Ectodermal cell (in vitro differentiated cells): Measurements from ENCODE around the gene ARHGAP35.

Experiments
- H3K27ac ChIP-seq: 2 replicates; pipeline ENCODE4 v1.7.0; 2013; ENCODE audit warnings: mild to moderate bottlenecking, low read depth, low read length; ENCODE audit not compliant: insufficient read depth, poor library complexity, severe bottlenecking
- H3K27me3 ChIP-seq: 2 replicates; pipeline ENCODE4 v1.7.0; 2013; ENCODE audit warnings: mild to moderate bottlenecking, low read length; ENCODE audit not compliant: insufficient read depth, control insufficient read depth, poor library complexity, severe bottlenecking
- H3K36me3 ChIP-seq: one replicate; pipeline ENCODE4 v1.7.0; 2013; ENCODE audit warnings: low read length; ENCODE audit not compliant: control insufficient read depth, insufficient read depth
- H3K4me1 ChIP-seq: one replicate; pipeline ENCODE4 v1.7.0; 2013; ENCODE audit warnings: low read length; ENCODE audit not compliant: control insufficient read depth, insufficient read depth
- H3K4me3 ChIP-seq: 2 replicates; pipeline ENCODE4 v1.7.0; 2013; ENCODE audit warnings: low read depth, low read length, control low read depth; ENCODE audit not compliant: insufficient read depth
- H3K9me3 ChIP-seq: 2 replicates; pipeline ENCODE4 v1.7.0; 2013; ENCODE audit warnings: mild to moderate bottlenecking, low read length, moderate library complexity; ENCODE audit not compliant: control insufficient read depth
- WGBS, 2 experiments: methylation state at CpG; one replicate each; pipeline ENCODE4 v1.1.7; 2013; ENCODE audit warnings: missing lambda C conversion rate in 2 of 2; 5-methylcytosine and 5-hydroxymethylcytosine counted together

The ARHGAP35 gene

GRCh38 chr19:46824890-46825730 lies 35.7 kb upstream of the ARHGAP35 start:
- H3K27ac ChIP-seq = no peak overlapping the region
- 90 to 91% methylated on average over 21 of the region's 21 CpGs for WGBS, 2 experiments
- H3K9me3 ChIP-seq = no peaks in the 10 kb centered on the region
- no peaks in the 10 kb centered on the region for H3K4me1 ChIP-seq
- H3K4me3 ChIP-seq = no peak overlapping the region
- H3K27me3 ChIP-seq = no peaks in the 10 kb centered on the region
- no peaks in the 10 kb centered on the region for H3K36me3 ChIP-seq

GRCh38 chr19:46825731-46826055 lies 35.1 kb upstream of the ARHGAP35 start:
- H3K4me1 ChIP-seq = no peaks in the 10 kb centered on the region
- H3K36me3 ChIP-seq = no peaks in the 10 kb centered on the region
- no peaks in the 10 kb centered on the region for H3K27me3 ChIP-seq
- H3K9me3 ChIP-seq = no peaks in the 10 kb centered on the region
- no peak overlapping the region for H3K4me3 ChIP-seq
- no peak overlapping the region for H3K27ac ChIP-seq
- 90 to 97% methylated on average over 5 of the region's 5 CpGs for WGBS, 2 experiments

- Histone ChIP-seq H3K36me3 (no peaks in the 10 kb centered on the region), H3K27ac (no peak overlapping the region), H3K27me3 (no peaks in the 10 kb centered on the region), H3K4me3 (no peak overlapping the region), H3K9me3 (no peaks in the 10 kb centered on the region), H3K4me1 (no peaks in the 10 kb centered on the region)
- WGBS, 2 experiments = 97% methylated on average over 4 to 5 of the region's 5 CpGs
Measured at GRCh38 chr19:46828484-46828883, 32.3 kb upstream of the ARHGAP35 start.

GRCh38 chr19:46830864-46831263 lies 29.9 kb upstream of the ARHGAP35 start:
- WGBS, 2 experiments = 91 to 97% methylated on average over 2 of the region's 2 CpGs
- no peak overlapping the region for H3K27ac ChIP-seq
- H3K9me3 ChIP-seq = no peaks in the 10 kb centered on the region
- no peaks in the 10 kb centered on the region for H3K36me3 ChIP-seq
- H3K4me1 ChIP-seq = no peaks in the 10 kb centered on the region
- no peak overlapping the region for H3K4me3 ChIP-seq
- H3K27me3 ChIP-seq = no peaks in the 10 kb centered on the region

- WGBS, 2 experiments = 89 to 95% methylated on average over 5 of the region's 5 CpGs
- Histone ChIP-seq H3K27me3 (no peaks in the 10 kb centered on the region), H3K36me3 (no peaks in the 10 kb centered on the region), H3K4me3 (no peak overlapping the region), H3K4me1 (no peaks in the 10 kb centered on the region), H3K27ac (no peak overlapping the region), H3K9me3 (no peaks in the 10 kb centered on the region)
Measured at GRCh38 chr19:46834121-46834520, 26.7 kb upstream of the ARHGAP35 start.

- Histone ChIP-seq H3K36me3 (peaks cover 5% of the 10 kb centered on the region), H3K27me3 (no peaks in the 10 kb centered on the region), H3K27ac (no peak overlapping the region), H3K4me1 (no peaks in the 10 kb centered on the region), H3K4me3 (no peak overlapping the region), H3K9me3 (no peaks in the 10 kb centered on the region)
- 94% methylated on average over 6 of the region's 6 CpGs for WGBS, 2 experiments
Measured at GRCh38 chr19:46834984-46835383, 25.8 kb upstream of the ARHGAP35 start.

GRCh38 chr19:46838160-46838559 lies 22.6 kb upstream of the ARHGAP35 start:
- Histone ChIP-seq H3K27me3 (no peaks in the 10 kb centered on the region), H3K9me3 (no peaks in the 10 kb centered on the region), H3K36me3 (peaks cover 5% of the 10 kb centered on the region), H3K4me3 (no peak overlapping the region), H3K27ac (no peak overlapping the region), H3K4me1 (no peaks in the 10 kb centered on the region)
- WGBS, 2 experiments = 96 to 97% methylated on average over 20 of the region's 20 CpGs

GRCh38 chr19:46839752-46840497 lies 20.9 kb upstream of the ARHGAP35 start:
- peaks cover 11% of the 10 kb centered on the region for H3K36me3 ChIP-seq
- 95 to 98% methylated on average over 12 of the region's 12 CpGs for WGBS, 2 experiments
- H3K27me3 ChIP-seq = no peaks in the 10 kb centered on the region
- H3K27ac ChIP-seq = no peak overlapping the region
- H3K4me1 ChIP-seq = no peaks in the 10 kb centered on the region
- no peak overlapping the region for H3K4me3 ChIP-seq
- H3K9me3 ChIP-seq = no peaks in the 10 kb centered on the region

- no peaks in the 10 kb centered on the region for H3K27me3 ChIP-seq
- no peaks in the 10 kb centered on the region for H3K9me3 ChIP-seq
- peaks cover 13% of the 10 kb centered on the region for H3K36me3 ChIP-seq
- H3K4me1 ChIP-seq = no peaks in the 10 kb centered on the region
- WGBS, 2 experiments = 39 to 40% methylated on average over 13 of the region's 13 CpGs
- H3K4me3 ChIP-seq = no peak overlapping the region
- no peak overlapping the region for H3K27ac ChIP-seq
Measured at GRCh38 chr19:46840498-46840942, 20.3 kb upstream of the ARHGAP35 start.

GRCh38 chr19:46841458-46842083 lies 19.2 kb upstream of the ARHGAP35 start:
- Histone ChIP-seq H3K4me3 (no peak overlapping the region), H3K27me3 (no peaks in the 10 kb centered on the region), H3K4me1 (no peaks in the 10 kb centered on the region), H3K9me3 (no peaks in the 10 kb centered on the region), H3K36me3 (peaks cover 19% of the 10 kb centered on the region), H3K27ac (no peak overlapping the region)
- 92 to 95% methylated on average over 12 of the region's 12 CpGs for WGBS, 2 experiments
